Type B pancreatic cell (in vitro differentiated cells): ENCODE measurements around the gene ZNF444. TPM values are rescaled to one million over a fixed set of nuclear protein-coding genes. Genes with fewer than 3 reads are reported as not detected.
"Not testable (repeated sequence)": the region's sequence is repeated elsewhere in the genome, so short reads cannot be mapped to it uniquely, and the experiment has no call there.

ENCODE experiments used
- DNase-seq: peaks from one replicate; pipeline ENCODE4 v3.0.0; 2021; ENCODE audit warnings: mixed read lengths; ENCODE audit not compliant: unreplicated experiment; ENCODE audit errors: extremely low spot score
- H3K27ac Mint-ChIP-seq: 2 replicates; pipeline ENCODE4 v1.8.0; 2021; ENCODE audit warnings: mild to moderate bottlenecking, mixed read lengths
- H3K27me3 Mint-ChIP-seq: 2 replicates; pipeline ENCODE4 v1.8.0; 2021; ENCODE audit warnings: mixed read lengths
- H3K36me3 Mint-ChIP-seq: 2 replicates; pipeline ENCODE4 v1.8.0; 2021; ENCODE audit warnings: mixed read lengths
- H3K4me1 Mint-ChIP-seq: one replicate; pipeline ENCODE4 v1.8.0; 2021; ENCODE audit warnings: mixed read lengths; ENCODE audit not compliant: unreplicated experiment
- H3K4me3 Mint-ChIP-seq: 2 replicates; pipeline ENCODE4 v1.8.0; 2021; ENCODE audit warnings: mild to moderate bottlenecking, mixed read lengths
- H3K9me3 Mint-ChIP-seq: 2 replicates; pipeline ENCODE4 v1.8.0; 2021; ENCODE audit warnings: mixed read lengths
- CTCF ChIP-seq: fragments of 200-600 bp; sonication (generic); conservative IDR thresholded peaks from 2 replicates; pipeline ENCODE4 v1.5.0; 2021; ENCODE audit warnings: antibody characterized with exemption, mild to moderate bottlenecking
- total RNA-seq: library from RNA; stranded (reverse); gene quantifications from 2 replicates; pipeline ENCODE4 v1.2.1, GENCODE V29; 2021; ENCODE audit warnings: low replicate concordance

Gene ZNF444
- total RNA-seq, 1 donor from 2014 or later, result 40.7 TPM

DNA sequence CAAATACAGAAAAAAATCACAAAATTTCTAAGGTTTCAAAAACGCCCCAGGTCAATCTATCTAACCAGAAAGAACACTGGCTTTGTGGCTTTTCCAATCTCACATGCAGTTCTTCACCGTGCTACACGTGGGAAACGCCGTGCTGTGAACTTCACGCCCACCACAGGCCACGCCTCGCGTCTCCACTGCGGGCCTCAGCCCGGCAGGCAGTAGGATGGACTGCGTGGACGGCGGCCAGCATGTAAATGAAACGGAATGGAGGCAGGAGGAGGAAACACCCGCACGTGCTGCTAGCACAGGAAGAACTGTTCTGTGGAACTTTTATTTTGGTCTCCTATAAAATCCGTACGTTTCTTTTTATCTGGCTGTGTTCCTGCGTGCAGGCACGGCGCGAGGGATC lies 43.8 kb upstream of the ZNF444 start:
- peaks cover 5% of the 10 kb centered on the region for H3K9me3 Mint-ChIP-seq

GRCh38 chr19:56097776-56098175 lies 43.3 kb upstream of the ZNF444 start:
- Mint-ChIP-seq H3K4me1 (no peaks in the 10 kb centered on the region), H3K36me3 (peaks cover 30% of the 10 kb centered on the region), H3K27me3 (no peaks in the 10 kb centered on the region), H3K4me3 (no peak overlapping the region), H3K27ac (no peak overlapping the region), H3K9me3 (peaks cover 5% of the 10 kb centered on the region)
- DNase-seq, result no peak
- TF ChIP-seq CTCF, result no peak

More for the DNA sequence above, 43.8 kb upstream of the ZNF444 start:
- DNase-seq, result no peak
- Mint-ChIP-seq H3K4me1 (no peaks in the 10 kb centered on the region), H3K27me3 (no peaks in the 10 kb centered on the region), H3K36me3 (peaks cover 34% of the 10 kb centered on the region), H3K27ac (no peak overlapping the region), H3K4me3 (no peak overlapping the region)
- no peak for TF ChIP-seq CTCF

DNA sequence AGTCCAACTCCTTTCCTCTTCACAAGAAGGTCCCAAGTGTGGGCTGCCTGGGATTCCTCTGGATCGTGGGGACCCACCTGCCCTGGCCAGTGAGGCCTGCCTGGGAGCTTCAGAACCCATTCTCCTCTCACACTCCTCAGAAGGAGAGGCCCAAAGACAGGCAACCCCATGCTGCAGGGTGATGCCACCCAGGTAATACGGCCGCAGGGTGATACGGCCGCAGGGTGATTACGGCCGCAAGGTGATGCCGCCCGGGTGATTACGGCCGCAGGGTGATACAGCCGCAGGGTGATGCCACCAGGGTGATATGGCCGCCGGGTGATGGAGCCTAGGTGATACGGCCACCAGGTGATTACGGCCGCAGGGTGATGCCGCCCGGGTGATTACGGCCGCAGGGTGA lies 42.9 kb upstream of the ZNF444 start:
- H3K36me3 Mint-ChIP-seq, result peaks cover 26% of the 10 kb centered on the region
- not testable (repeated sequence) for DNase-seq, H3K4me3 Mint-ChIP-seq, H3K9me3 Mint-ChIP-seq, H3K27ac Mint-ChIP-seq, H3K27me3 Mint-ChIP-seq, H3K4me1 Mint-ChIP-seq

- TF ChIP-seq CTCF, result no peak
- H3K9me3 Mint-ChIP-seq, result no peaks in the 10 kb centered on the region
- H3K36me3 Mint-ChIP-seq, result peaks cover 19% of the 10 kb centered on the region
- no peak for DNase-seq
- H3K4me3 Mint-ChIP-seq, result no peak overlapping the region
- no peak overlapping the region for H3K27ac Mint-ChIP-seq
- no peaks in the 10 kb centered on the region for H3K4me1 Mint-ChIP-seq
- H3K27me3 Mint-ChIP-seq, result no peaks in the 10 kb centered on the region
These were observed 42.1 kb upstream of the ZNF444 start for GRCh38 chr19:56098731-56099568.

- no peak for DNase-seq
- no peaks in the 10 kb centered on the region for H3K9me3 Mint-ChIP-seq
- H3K36me3 Mint-ChIP-seq, result peaks cover 14% of the 10 kb centered on the region
- H3K27me3 Mint-ChIP-seq, result no peaks in the 10 kb centered on the region
- TF ChIP-seq CTCF, result no peak
- H3K27ac Mint-ChIP-seq, result no peak overlapping the region
- H3K4me1 Mint-ChIP-seq, result no peaks in the 10 kb centered on the region
- H3K4me3 Mint-ChIP-seq, result no peak overlapping the region
These were observed 41.2 kb upstream of the ZNF444 start for GRCh38 chr19:56099638-56100539.

- Mint-ChIP-seq H3K9me3 (no peaks in the 10 kb centered on the region), H3K27ac (no peak overlapping the region), H3K4me3 (no peak overlapping the region), H3K27me3 (no peaks in the 10 kb centered on the region), H3K4me1 (no peaks in the 10 kb centered on the region), H3K36me3 (peaks cover 4% of the 10 kb centered on the region)
- TF ChIP-seq CTCF, result no peak
- DNase-seq, result no peak
These were observed 40.0 kb upstream of the ZNF444 start for GRCh38 chr19:56101095-56101494.
